Keratinocyte (primary cell): ENCODE measurements around the gene PTPRD.

ENCODE experiments used
- EZH2 ChIP-seq: IDR thresholded peaks from one replicate; pipeline ENCODE4 v1.6.1; 2012; ENCODE audit warnings: inconsistent platforms, mild to moderate bottlenecking, low read length, moderate library complexity
- TF ChIP-seq, protein P1 (sequence below), 3 experiments: IDR thresholded peaks in 1 of 3; conservative IDR thresholded peaks in 1 of 3; optimal IDR thresholded peaks in 1 of 3; 2 replicates in 2 of 3; 3 replicates in 1 of 3; pipeline versions ENCODE3 to v1.5.1; 2011; ENCODE audit warnings: low read length in 3 of 3, mild to moderate bottlenecking in 3 of 3, moderate library complexity in 2 of 3, control low read depth in 1 of 3, inconsistent platforms in 1 of 3; ENCODE audit not compliant: insufficient read depth in 2 of 3; ENCODE audit errors: extremely low read depth in 1 of 3

DNA sequence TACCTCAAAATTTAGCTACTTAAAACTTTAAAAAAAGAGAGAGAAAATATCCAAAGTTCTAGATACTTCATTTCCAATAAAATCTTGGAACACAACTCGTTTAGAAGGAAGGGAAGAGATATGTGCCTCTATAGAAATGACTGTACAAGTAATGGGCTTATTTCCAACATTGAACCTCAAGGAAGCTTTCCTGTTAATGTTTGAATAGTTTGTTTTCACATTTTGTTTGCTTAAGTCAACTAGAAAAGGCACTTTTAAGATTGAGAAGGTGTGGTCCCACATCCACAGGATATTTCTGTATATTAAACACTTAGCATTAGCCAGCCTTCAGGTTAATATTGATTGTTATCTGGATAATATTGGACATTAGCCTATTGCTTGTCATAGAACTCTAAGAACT, 384.7 kb downstream of the PTPRD start:
- TF ChIP-seq, protein P1, sequence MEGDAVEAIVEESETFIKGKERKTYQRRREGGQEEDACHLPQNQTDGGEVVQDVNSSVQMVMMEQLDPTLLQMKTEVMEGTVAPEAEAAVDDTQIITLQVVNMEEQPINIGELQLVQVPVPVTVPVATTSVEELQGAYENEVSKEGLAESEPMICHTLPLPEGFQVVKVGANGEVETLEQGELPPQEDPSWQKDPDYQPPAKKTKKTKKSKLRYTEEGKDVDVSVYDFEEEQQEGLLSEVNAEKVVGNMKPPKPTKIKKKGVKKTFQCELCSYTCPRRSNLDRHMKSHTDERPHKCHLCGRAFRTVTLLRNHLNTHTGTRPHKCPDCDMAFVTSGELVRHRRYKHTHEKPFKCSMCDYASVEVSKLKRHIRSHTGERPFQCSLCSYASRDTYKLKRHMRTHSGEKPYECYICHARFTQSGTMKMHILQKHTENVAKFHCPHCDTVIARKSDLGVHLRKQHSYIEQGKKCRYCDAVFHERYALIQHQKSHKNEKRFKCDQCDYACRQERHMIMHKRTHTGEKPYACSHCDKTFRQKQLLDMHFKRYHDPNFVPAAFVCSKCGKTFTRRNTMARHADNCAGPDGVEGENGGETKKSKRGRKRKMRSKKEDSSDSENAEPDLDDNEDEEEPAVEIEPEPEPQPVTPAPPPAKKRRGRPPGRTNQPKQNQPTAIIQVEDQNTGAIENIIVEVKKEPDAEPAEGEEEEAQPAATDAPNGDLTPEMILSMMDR (optimal IDR thresholded peaks at IDR 0.05 in 1 of 3, IDR thresholded peaks at IDR 0.05 in 1 of 3, conservative IDR thresholded peaks at IDR 0.05 in 1 of 3; ENCODE audit: extremely low read depth in 1 of 3, insufficient read depth in 2 of 3, low read length in 3 of 3) = no peak
- TF ChIP-seq EZH2 = no peak
